Neural crest cell (in vitro differentiated cells): Measurements from ENCODE around the gene OXLD1. TPM values are rescaled to one million over a fixed set of nuclear protein-coding genes. Genes with fewer than 3 reads are reported as not detected.

Experiments used
- DNase-seq: peaks from one replicate; pipeline ENCODE4 v3.0.0; 2021; ENCODE audit warnings: low read depth, mixed read lengths, low spot score
- H3K27ac Mint-ChIP-seq: one replicate; pipeline ENCODE4 v1.8.0; 2021; ENCODE audit warnings: mild to moderate bottlenecking, mixed read lengths; ENCODE audit not compliant: unreplicated experiment
- H3K27me3 Mint-ChIP-seq: 2 replicates; pipeline ENCODE4 v1.8.0; 2021; ENCODE audit warnings: low read depth, mild to moderate bottlenecking, mixed read lengths
- H3K36me3 Mint-ChIP-seq: 2 replicates; pipeline ENCODE4 v1.8.0; 2021; ENCODE audit warnings: low read depth, mild to moderate bottlenecking, mixed read lengths
- H3K4me1 Mint-ChIP-seq: 2 replicates; pipeline ENCODE4 v1.8.0; 2021; ENCODE audit warnings: mixed read lengths
- H3K4me3 Mint-ChIP-seq: one replicate; pipeline ENCODE4 v1.8.0; 2021; ENCODE audit warnings: mild to moderate bottlenecking, mixed read lengths
- H3K9me3 Mint-ChIP-seq: 2 replicates; pipeline ENCODE4 v1.8.0; 2021; ENCODE audit warnings: mixed read lengths
- total RNA-seq: library from RNA; stranded (reverse); gene quantifications from 2 replicates; pipeline ENCODE4 v1.2.1, GENCODE V29; 2021
- TF ChIP-seq, protein P1 (sequence below): fragments of 200-600 bp; sonication (generic); conservative IDR thresholded peaks from 2 replicates; pipeline ENCODE4 v1.5.0; 2021; ENCODE audit warnings: antibody characterized with exemption, mild to moderate bottlenecking

The OXLD1 gene
- total RNA-seq, 1 donor from 2014 or later: 28.2 TPM

DNA sequence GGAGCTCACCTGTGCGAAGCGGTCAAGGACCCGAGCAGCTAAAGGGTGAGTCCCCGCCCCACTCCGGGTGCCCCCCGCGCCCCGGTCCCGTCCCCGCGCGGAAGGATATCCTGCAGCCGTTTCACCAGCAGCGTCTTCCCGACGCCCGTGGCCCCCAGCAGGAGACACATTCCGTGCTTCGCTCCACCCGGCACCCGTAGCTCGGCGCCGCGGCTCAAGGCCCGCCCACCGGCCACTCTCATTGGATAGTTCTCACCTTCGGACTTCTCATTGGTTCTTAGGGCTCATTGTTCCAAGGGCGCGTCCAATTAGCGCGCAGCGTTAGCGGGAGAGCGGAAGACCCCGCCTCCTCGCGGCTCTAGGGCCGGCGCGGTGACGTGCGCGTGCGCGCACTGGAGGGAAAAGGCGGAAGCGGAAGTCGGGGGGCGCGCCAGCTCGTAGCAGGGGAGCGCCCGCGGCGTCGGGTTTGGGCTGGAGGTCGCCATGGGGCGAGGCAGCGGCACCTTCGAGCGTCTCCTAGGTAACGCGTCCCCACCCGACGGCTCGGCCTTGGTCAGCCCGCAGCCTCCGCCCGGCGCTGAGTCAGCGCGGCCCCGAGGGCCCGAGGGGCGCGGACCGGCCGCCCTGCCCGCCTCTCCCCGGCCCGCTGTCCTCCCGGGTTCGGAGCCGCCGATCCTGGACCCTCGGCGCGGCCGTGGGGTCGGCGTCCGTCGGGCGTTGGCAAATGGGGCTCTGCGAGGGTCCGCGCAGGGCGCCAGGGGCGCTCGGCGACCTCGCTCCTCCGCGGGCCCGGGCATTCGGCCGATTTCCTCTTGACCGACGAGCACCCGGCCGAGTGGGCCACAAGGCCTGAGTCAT is 17.4 kb upstream of the OXLD1 start, which contains the start of the genes ARL16 and HGS:
Gene ARL16, minus strand, starts transcription at position 214 of the 858 bp plus-strand sequence. Its CDS starts 44 bp downstream, at position 170.
Gene HGS, plus strand, starts transcription at position 428 of the 858 bp plus-strand sequence. Its CDS starts 56 bp downstream, at position 484.
- Mint-ChIP-seq H3K9me3 (no peaks in the 10 kb centered on the region), H3K4me3 (peak within 1 kb of the TSS; percentile 94), H3K27me3 (no peaks in the 10 kb centered on the region), H3K27ac (peak within 1 kb of the TSS; percentile 86), H3K36me3 (peaks cover 2% of the 10 kb centered on the region), H3K4me1 (peaks cover 24% of the 10 kb centered on the region)
- peak; percentile 98 for DNase-seq
- TF ChIP-seq, protein P1, sequence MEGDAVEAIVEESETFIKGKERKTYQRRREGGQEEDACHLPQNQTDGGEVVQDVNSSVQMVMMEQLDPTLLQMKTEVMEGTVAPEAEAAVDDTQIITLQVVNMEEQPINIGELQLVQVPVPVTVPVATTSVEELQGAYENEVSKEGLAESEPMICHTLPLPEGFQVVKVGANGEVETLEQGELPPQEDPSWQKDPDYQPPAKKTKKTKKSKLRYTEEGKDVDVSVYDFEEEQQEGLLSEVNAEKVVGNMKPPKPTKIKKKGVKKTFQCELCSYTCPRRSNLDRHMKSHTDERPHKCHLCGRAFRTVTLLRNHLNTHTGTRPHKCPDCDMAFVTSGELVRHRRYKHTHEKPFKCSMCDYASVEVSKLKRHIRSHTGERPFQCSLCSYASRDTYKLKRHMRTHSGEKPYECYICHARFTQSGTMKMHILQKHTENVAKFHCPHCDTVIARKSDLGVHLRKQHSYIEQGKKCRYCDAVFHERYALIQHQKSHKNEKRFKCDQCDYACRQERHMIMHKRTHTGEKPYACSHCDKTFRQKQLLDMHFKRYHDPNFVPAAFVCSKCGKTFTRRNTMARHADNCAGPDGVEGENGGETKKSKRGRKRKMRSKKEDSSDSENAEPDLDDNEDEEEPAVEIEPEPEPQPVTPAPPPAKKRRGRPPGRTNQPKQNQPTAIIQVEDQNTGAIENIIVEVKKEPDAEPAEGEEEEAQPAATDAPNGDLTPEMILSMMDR: no peak

DNA sequence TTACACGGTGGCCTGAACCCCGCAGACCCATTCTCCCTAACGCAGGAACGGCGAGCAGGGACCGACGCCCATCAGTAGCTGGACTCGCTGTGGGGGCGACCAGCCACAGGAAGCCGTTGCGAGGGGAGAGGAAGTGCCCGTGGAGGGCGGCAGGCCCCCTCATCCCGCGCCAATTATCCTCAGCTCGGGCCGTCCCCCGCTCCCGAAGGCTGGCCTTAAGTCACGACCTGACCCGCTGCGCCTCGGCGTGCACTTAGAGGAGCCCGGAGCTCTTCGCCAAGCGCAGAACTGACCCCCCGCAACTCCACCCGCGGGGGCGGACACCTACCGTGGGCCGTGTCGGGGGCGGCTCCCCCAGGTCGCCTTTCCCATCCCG is 16.8 kb upstream of the OXLD1 start:
- Mint-ChIP-seq H3K4me1 (peaks cover 24% of the 10 kb centered on the region), H3K27ac (peak overlapping the region; percentile 86), H3K27me3 (no peaks in the 10 kb centered on the region), H3K9me3 (no peaks in the 10 kb centered on the region), H3K4me3 (peak overlapping the region; percentile 94), H3K36me3 (peaks cover 2% of the 10 kb centered on the region)
- TF ChIP-seq, protein P1: no peak
- no peak for DNase-seq

DNA sequence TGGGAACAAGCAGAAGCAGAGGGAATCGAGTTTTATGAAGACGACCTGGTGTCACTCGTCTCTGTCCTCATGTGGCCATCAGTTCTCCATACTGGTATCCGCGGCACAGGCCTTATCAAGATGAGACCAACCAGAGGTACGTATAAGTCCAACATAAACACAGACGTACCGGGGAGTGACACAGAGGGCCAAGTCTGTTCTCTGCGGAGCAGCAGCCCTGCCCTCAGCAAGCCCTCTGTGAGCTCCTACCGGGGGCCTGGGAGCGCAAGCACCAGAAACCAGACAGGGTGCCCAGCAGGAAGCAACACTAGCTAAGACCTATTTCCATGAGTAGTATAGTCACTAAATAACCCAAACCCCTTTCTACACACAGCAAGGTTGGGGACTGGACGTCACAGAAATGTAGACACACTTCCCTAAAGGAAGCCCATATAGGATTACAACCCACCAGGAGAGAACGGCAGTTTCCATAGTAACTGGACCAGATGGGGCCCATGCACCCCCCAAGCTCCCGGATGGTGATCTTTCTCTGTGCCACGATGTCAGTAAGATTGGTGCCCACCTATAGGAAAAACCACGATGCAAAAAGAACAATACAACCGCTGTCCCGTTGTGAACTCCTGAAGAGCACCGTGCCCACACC is 16.3 kb upstream of the OXLD1 start:
- Mint-ChIP-seq H3K27ac (peak overlapping the region; percentile 86), H3K9me3 (no peaks in the 10 kb centered on the region), H3K4me3 (peak overlapping the region; percentile 94), H3K4me1 (peaks cover 24% of the 10 kb centered on the region), H3K36me3 (peaks cover 2% of the 10 kb centered on the region), H3K27me3 (no peaks in the 10 kb centered on the region)
- no peak for DNase-seq
- TF ChIP-seq, protein P1: no peak

DNA sequence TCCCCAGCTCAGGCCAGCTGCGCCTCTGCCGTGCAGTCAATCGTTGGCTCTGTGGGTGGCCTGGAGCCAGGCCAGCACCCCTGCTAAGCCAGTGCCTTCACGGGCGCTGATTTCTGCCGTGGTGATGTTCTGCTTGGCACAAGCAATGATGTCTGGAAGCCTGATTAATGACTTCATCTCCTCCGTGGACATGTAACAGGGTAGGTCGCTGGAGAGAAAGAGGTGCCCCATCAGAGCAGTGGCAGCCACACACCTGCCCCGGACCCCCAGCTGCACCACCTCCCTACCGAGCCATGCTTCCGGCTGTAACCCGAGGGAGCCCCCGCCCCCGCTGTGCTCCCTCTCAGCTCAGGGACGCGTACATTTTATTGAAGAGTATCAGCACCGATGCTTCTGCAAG is 15.3 kb upstream of the OXLD1 start:
- DNase-seq: no peak
- no peaks in the 10 kb centered on the region for H3K9me3 Mint-ChIP-seq
- H3K36me3 Mint-ChIP-seq: peaks cover 2% of the 10 kb centered on the region
- H3K27ac Mint-ChIP-seq: no peak overlapping the region
- H3K4me1 Mint-ChIP-seq: peaks cover 25% of the 10 kb centered on the region
- no peaks in the 10 kb centered on the region for H3K27me3 Mint-ChIP-seq
- peak overlapping the region; percentile 61 for H3K4me3 Mint-ChIP-seq
- TF ChIP-seq, protein P1: no peak

DNA sequence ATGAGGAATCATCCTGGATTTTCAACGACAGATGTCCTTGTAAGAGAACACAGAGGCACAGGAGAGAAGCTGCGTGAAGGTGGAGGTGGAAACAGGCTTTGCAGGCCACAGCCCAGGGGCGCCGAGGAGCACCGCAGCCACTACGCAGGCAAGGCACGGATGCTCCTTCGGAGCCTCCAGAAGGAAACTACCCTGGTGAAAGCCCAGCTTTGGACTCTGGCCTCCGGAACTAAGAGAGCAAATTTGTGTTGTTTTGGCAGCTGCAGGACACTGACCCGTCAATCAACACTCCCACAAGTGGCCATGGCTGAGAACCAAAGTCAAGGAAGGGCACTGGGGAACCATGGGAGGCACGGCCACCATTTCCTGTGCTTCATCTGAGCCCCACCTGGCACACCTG is 13.7 kb upstream of the OXLD1 start:
- H3K4me3 Mint-ChIP-seq: peak overlapping the region; percentile 32
- H3K4me1 Mint-ChIP-seq: peaks cover 34% of the 10 kb centered on the region

More for the DNA sequence above, 13.7 kb upstream of the OXLD1 start:
- no peak for DNase-seq
- Mint-ChIP-seq H3K27me3 (no peaks in the 10 kb centered on the region), H3K36me3 (peaks cover 5% of the 10 kb centered on the region), H3K27ac (no peak overlapping the region), H3K9me3 (no peaks in the 10 kb centered on the region)
- TF ChIP-seq, protein P1: no peak
